ENCODE measurements around the gene ABLIM1. TPM values are rescaled to one million over a fixed set of nuclear protein-coding genes. Genes with fewer than 3 reads are reported as not detected.

Gene ABLIM1
- total and polyA plus RNA-seq, 2 of the 13 experiments (the other 11 are each of a cell fraction or from before 2014, with no cell fraction given), result 59.4 to 92.7 TPM

GRCh38 chr10:114556236-114557122 is 101.6 kb downstream of the ABLIM1 start (continued):
- TF ChIP-seq KDM4B (CRISPR knock-in tag; IDR thresholded peaks at IDR 0.05) (no peak), CENPX (CRISPR knock-in tag; IDR thresholded peaks at IDR 0.05) (no peak), ZNF709 (CRISPR knock-in tag; IDR thresholded peaks at IDR 0.05) (no peak), ZBTB3 (CRISPR knock-in tag; IDR thresholded peaks at IDR 0.05; ENCODE audit: borderline replicate concordance, low read depth) (no peak), CENPT (CRISPR knock-in tag; IDR thresholded peaks at IDR 0.05; ENCODE audit: low read depth) (no peak), SPEN (CRISPR knock-in tag; IDR thresholded peaks at IDR 0.05; ENCODE audit: low read depth) (no peak), RFX3 (CRISPR knock-in tag; IDR thresholded peaks at IDR 0.05) (no peak), JDP2 (CRISPR knock-in tag; IDR thresholded peaks at IDR 0.05; ENCODE audit: borderline replicate concordance) (no peak), ZNF230 (CRISPR knock-in tag; IDR thresholded peaks at IDR 0.05) (no peak), NFYB (CRISPR knock-in tag; IDR thresholded peaks at IDR 0.05) (no peak), ETV5 (CRISPR knock-in tag; IDR thresholded peaks at IDR 0.05; ENCODE audit: borderline replicate concordance) (no peak), ZNF276 (CRISPR knock-in tag; IDR thresholded peaks at IDR 0.05; ENCODE audit: low read depth) (no peak), ZNF337 (CRISPR knock-in tag; IDR thresholded peaks at IDR 0.05; ENCODE audit: borderline replicate concordance, low read depth) (no peak), CERS6 (CRISPR knock-in tag; IDR thresholded peaks at IDR 0.05) (no peak), DPF2 (CRISPR knock-in tag; IDR thresholded peaks at IDR 0.05; ENCODE audit: borderline replicate concordance, low read depth) (no peak), ZNF513 (CRISPR knock-in tag; conservative IDR thresholded peaks at IDR 0.05) (no peak), ZNF737 (CRISPR knock-in tag; IDR thresholded peaks at IDR 0.05; ENCODE audit: borderline replicate concordance) (no peak), ZFP36L1 (CRISPR knock-in tag; IDR thresholded peaks at IDR 0.05) (0 out of 2 replicates have a peak, but pooled peaks have one; percentile 65), MTA1 (CRISPR knock-in tag; IDR thresholded peaks at IDR 0.05; ENCODE audit: borderline replicate concordance) (no peak), BCL6 (CRISPR knock-in tag; IDR thresholded peaks at IDR 0.05) (peak; percentile 41; the same call in 1 of the 2 replicates), NR1H2 (CRISPR knock-in tag; IDR thresholded peaks at IDR 0.05; ENCODE audit: borderline replicate concordance, low read depth) (no peak), EP300 (IDR thresholded peaks at IDR 0.05; ENCODE audit: low read depth in 2 of 2, low read length in 2 of 2) (peak in 1 of 2 experiments; percentile 40; a peak in 2 of 4 replicates), EP300 (CRISPR knock-in tag; IDR thresholded peaks at IDR 0.05; ENCODE audit: borderline replicate concordance) (no peak), RBAK (CRISPR knock-in tag; IDR thresholded peaks at IDR 0.05) (no peak), ZNF431 (CRISPR knock-in tag; IDR thresholded peaks at IDR 0.05; ENCODE audit: borderline replicate concordance, low read depth) (no peak)

Measured in HepG2 (cell line).